Small intestine (tissue), 7 donors: ENCODE data around the gene PELI2. TPM values are rescaled to one million over a fixed set of nuclear protein-coding genes. Genes with fewer than 3 reads are reported as not detected.

Source experiments
- DNase-seq, 2 donors: peaks; one replicate each; pipeline versions ENCODE4 v3.0.0 to v3.0.0-alpha.2; 2013
- FAIRE-seq: peaks from 2 replicates; lab custom pipeline; 2012; peaks lifted over from hg19 to GRCh38; lab: Jason Lieb, UNC
- H3K27ac ChIP-seq, 3 donors: one replicate each; pipeline ENCODE4 v1.5.1; 2013; ENCODE audit warnings: low read length in 2 of 3, mild to moderate bottlenecking in 2 of 3, control low read depth in 1 of 3, inconsistent platforms in 1 of 3, low read depth in 1 of 3, moderate library complexity in 1 of 3
- H3K27me3 ChIP-seq, 3 donors: one replicate each; pipeline ENCODE4 v1.6.1; 2013; ENCODE audit warnings: low read length in 3 of 3, inconsistent platforms in 1 of 3; ENCODE audit not compliant: control insufficient read depth in 3 of 3, insufficient read depth in 3 of 3
- H3K36me3 ChIP-seq, 3 donors: one replicate each; pipeline ENCODE4 v1.6.1; 2013; ENCODE audit warnings: low read length in 3 of 3, inconsistent platforms in 1 of 3, low read depth in 1 of 3, mild to moderate bottlenecking in 1 of 3, moderate library complexity in 1 of 3; ENCODE audit not compliant: control insufficient read depth in 3 of 3, insufficient read depth in 2 of 3
- H3K4me1 ChIP-seq, 3 donors: one replicate each; pipeline ENCODE4 v1.6.1; 2013; ENCODE audit warnings: low read length in 2 of 3, inconsistent platforms in 1 of 3, low read depth in 1 of 3, mild to moderate bottlenecking in 1 of 3, moderate library complexity in 1 of 3; ENCODE audit not compliant: control insufficient read depth in 3 of 3, insufficient read depth in 2 of 3
- H3K4me3 ChIP-seq, 3 donors: one replicate each; pipeline ENCODE4 v1.5.1; 2013; ENCODE audit warnings: low read length in 3 of 3, control low read depth in 1 of 3, inconsistent platforms in 1 of 3, low read depth in 1 of 3, mild to moderate bottlenecking in 1 of 3, moderate library complexity in 1 of 3
- H3K9me3 ChIP-seq, 2 donors: one replicate each; pipeline ENCODE4 v1.6.1; 2013; ENCODE audit warnings: low read depth in 1 of 2, low read length in 1 of 2; ENCODE audit not compliant: control insufficient read depth in 2 of 2, insufficient read depth in 1 of 2
- WGBS, 3 donors: extraction: QIAGEN DNeasy Blood & Tissue Kit; methylation state at CpG; one replicate each; pipeline ENCODE4 v1.1.7; 2013; 5-methylcytosine and 5-hydroxymethylcytosine counted together
- polyA plus RNA-seq, 4 donors: library from polyadenylated mRNA; stranded (reverse) in 3 of 4; unstranded in 1 of 4; fragments of 200-250 nt in 3 of 4; fragments of 120-200 nt in 1 of 4; gene quantifications; one replicate each; pipeline versions ENCODE4 v1.2.1 to v1.2.3, GENCODE V29; 2013
- donor health status: healthy with polysubstance abuse.
- donor health status: control.
- donor health status: control.
- donor health status: Bipolar disorder and iron deficiency.
- donor health status: healthy.

PELI2 gene
- polyA plus RNA-seq, 4 donors, result 4.4 to 19.5 (median 8.9) TPM

- no peak for FAIRE-seq
- DNase-seq, result no peak
- Histone ChIP-seq H3K4me1 (peaks cover 0 to 5% (median 0%) of the 10 kb centered on the region in 3 donors), H3K36me3 (peaks cover 0 to 2% (median 0%) of the 10 kb centered on the region in 3 donors), H3K4me3 (no peak overlapping the region), H3K27me3 (no peaks in the 10 kb centered on the region), H3K9me3 (no peaks in the 10 kb centered on the region), H3K27ac (no peak overlapping the region)
- WGBS, 3 donors, result 86 to 96% (median 89%) methylated on average over 9 of the region's 9 CpGs
These were observed 19.6 kb downstream of the PELI2 start for GRCh38 chr14:56137849-56138248.

- no peak overlapping the region for H3K4me3 ChIP-seq
- no peaks in the 10 kb centered on the region for H3K9me3 ChIP-seq
- FAIRE-seq, result no peak
- H3K4me1 ChIP-seq, result peaks cover 0 to 3% (median 0%) of the 10 kb centered on the region in 3 donors
- 69 to 85% (median 75%) methylated on average over 2 of the region's 2 CpGs for WGBS, 3 donors
- no peaks in the 10 kb centered on the region for H3K36me3 ChIP-seq
- H3K27me3 ChIP-seq, result no peaks in the 10 kb centered on the region
- no peak for DNase-seq
- no peak overlapping the region for H3K27ac ChIP-seq
These were observed 20.7 kb downstream of the PELI2 start for GRCh38 chr14:56138928-56139327.

- 88 to 94% (median 89%) methylated on average over 4 of the region's 4 CpGs for WGBS, 3 donors
- H3K27ac ChIP-seq, result no peak overlapping the region
- H3K27me3 ChIP-seq, result no peaks in the 10 kb centered on the region
- DNase-seq, result no peak
- H3K36me3 ChIP-seq, result no peaks in the 10 kb centered on the region
- H3K4me3 ChIP-seq, result no peak overlapping the region
- peaks cover 0 to 3% (median 0%) of the 10 kb centered on the region in 3 donors for H3K4me1 ChIP-seq
- no peak for FAIRE-seq
- no peaks in the 10 kb centered on the region for H3K9me3 ChIP-seq
These were observed 24.1 kb downstream of the PELI2 start for GRCh38 chr14:56142314-56142713.

GRCh38 chr14:56143025-56143424, 24.8 kb downstream of the PELI2 start:
- no peak overlapping the region for H3K4me3 ChIP-seq
- FAIRE-seq (no peak), DNase-seq (no peak)
- no peaks in the 10 kb centered on the region for H3K36me3 ChIP-seq
- no peaks in the 10 kb centered on the region for H3K9me3 ChIP-seq
- H3K27me3 ChIP-seq, result no peaks in the 10 kb centered on the region
- no peak overlapping the region for H3K27ac ChIP-seq
- peaks cover 0 to 3% (median 0%) of the 10 kb centered on the region in 3 donors for H3K4me1 ChIP-seq
- 82 to 88% (median 85%) methylated on average over 1 of the region's 1 CpG for WGBS, 3 donors

GRCh38 chr14:56144176-56144575, 26.0 kb downstream of the PELI2 start:
- no peaks in the 10 kb centered on the region for H3K9me3 ChIP-seq
- H3K4me1 ChIP-seq, result peaks cover 0 to 6% (median 5%) of the 10 kb centered on the region in 3 donors
- 72 to 91% (median 83%) methylated on average over 1 of the region's 1 CpG for WGBS, 3 donors
- no peaks in the 10 kb centered on the region for H3K36me3 ChIP-seq
- DNase-seq (peak in 1 of 2 donors; percentile 21), FAIRE-seq (no peak)
- no peaks in the 10 kb centered on the region for H3K27me3 ChIP-seq
- no peak overlapping the region for H3K4me3 ChIP-seq
- no peak overlapping the region for H3K27ac ChIP-seq

DNA sequence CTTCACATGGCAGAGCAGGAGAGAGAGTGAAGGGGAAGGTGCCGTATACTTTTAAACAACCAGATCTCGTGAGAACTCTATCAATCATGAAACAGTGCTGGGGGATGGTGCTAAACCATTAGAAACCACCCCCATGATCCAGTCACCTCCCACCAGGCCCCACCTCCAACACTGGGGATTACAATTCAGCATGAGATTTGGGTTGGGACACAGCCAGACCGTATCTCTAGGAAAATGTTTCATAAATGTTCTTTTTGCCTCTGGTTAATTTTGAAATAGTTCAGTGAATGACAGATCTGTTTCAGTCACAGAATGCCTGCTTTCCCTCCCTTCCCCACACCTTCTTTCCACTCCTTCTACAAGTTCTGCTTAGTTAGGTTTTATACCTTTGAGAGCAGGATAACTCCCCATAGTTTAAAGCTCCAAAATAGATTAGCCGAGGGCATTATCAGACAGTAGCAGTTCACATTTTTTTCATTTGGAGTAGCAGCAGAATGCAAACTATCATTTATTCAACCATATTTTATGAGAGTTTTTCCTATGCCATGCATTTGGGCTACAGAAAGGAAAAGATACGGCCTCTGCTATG, 27.1 kb downstream of the PELI2 start:
- H3K4me3 ChIP-seq, result no peak overlapping the region
- no peaks in the 10 kb centered on the region for H3K36me3 ChIP-seq
- H3K27ac ChIP-seq, result no peak overlapping the region
- peaks cover 0 to 6% (median 5%) of the 10 kb centered on the region in 3 donors for H3K4me1 ChIP-seq
- no peaks in the 10 kb centered on the region for H3K27me3 ChIP-seq
- H3K9me3 ChIP-seq, result no peaks in the 10 kb centered on the region
- FAIRE-seq (no peak), DNase-seq (no peak)
- 83 to 90% (median 83%) methylated on average over 5 of the region's 5 CpGs for WGBS, 3 donors

GRCh38 chr14:56145965-56146364, 27.8 kb downstream of the PELI2 start:
- FAIRE-seq, result no peak
- H3K4me1 ChIP-seq, result peaks cover under 1 to 6% (median 5%) of the 10 kb centered on the region in 3 donors

GRCh38 chr14:56147449-56147848, 29.2 kb downstream of the PELI2 start:
- H3K27me3 ChIP-seq, result no peaks in the 10 kb centered on the region
- H3K4me3 ChIP-seq, result no peak overlapping the region
- H3K9me3 ChIP-seq, result no peaks in the 10 kb centered on the region
- H3K4me1 ChIP-seq, result peaks cover 2 to 6% (median 5%) of the 10 kb centered on the region in 3 donors
- H3K36me3 ChIP-seq, result no peaks in the 10 kb centered on the region
- DNase-seq (no peak), FAIRE-seq (no peak)
- 46 to 92% (median 61%) methylated on average over 1 of the region's 1 CpG for WGBS, 3 donors
- no peak overlapping the region for H3K27ac ChIP-seq

More at GRCh38 chr14:56145965-56146364, 27.8 kb downstream of the PELI2 start:
- Histone ChIP-seq H3K27me3 (no peaks in the 10 kb centered on the region), H3K9me3 (no peaks in the 10 kb centered on the region), H3K27ac (no peak overlapping the region), H3K4me3 (no peak overlapping the region), H3K36me3 (no peaks in the 10 kb centered on the region)
- DNase-seq, result no peak
- 81 to 90% (median 81%) methylated on average over 3 of the region's 3 CpGs for WGBS, 3 donors
